Ovary (tissue), 3 donors: ENCODE results near the gene YIPF1.

ENCODE experiments used
- CTCF ChIP-seq, 3 donors: fragments of 450-650 bp in 2 of 3; fragments of 200-600 bp in 1 of 3; IDR thresholded peaks; one replicate each; pipeline versions ENCODE4 v1.5.1 to v1.8.0; 2016 to 2022; ENCODE audit warnings: antibody characterized with exemption in 3 of 3, mild to moderate bottlenecking in 1 of 3
- EP300 ChIP-seq: sonication (generic); formaldehyde crosslinking; IDR thresholded peaks from one replicate; pipeline ENCODE4 v1.6.1; 2017; ENCODE audit warnings: antibody characterized with exemption
- POLR2A ChIP-seq: fragments of 450-650 bp; IDR thresholded peaks from one replicate; pipeline ENCODE4 v1.6.1; 2017; ENCODE audit warnings: antibody characterized with exemption, mild to moderate bottlenecking, moderate library complexity
- donor health status: DM: no; HTN: no; CAD: no.

- TF ChIP-seq POLR2A (no peak), CTCF (IDR thresholded peaks at IDR 0.05) (no peak), EP300 (no peak)
Measured at GRCh38 chr1:53890522-53890941, 935 bp upstream of the YIPF1 start.
